ENCODE measurements around the gene TRHDE.

GRCh38 chr12:72642706-72643105, 370.5 kb downstream of the TRHDE start:
- TF ChIP-seq CTCF (conservative IDR thresholded peaks at IDR 0.05) (no peak), EZH2 (IDR thresholded peaks at IDR 0.05; ENCODE audit: low read depth) (no peak)

Measured in PC-9 (cell line).